GM12878 (cell line): ENCODE results near the gene RPL32. TPM values are rescaled to one million over a fixed set of nuclear protein-coding genes. Genes with fewer than 3 reads are reported as not detected.
A peak's percentile ranks its signal among the peaks of the same experiment; 100 is the strongest.

Experiments
- ATAC-seq: fragments of 200-7000 bp; cut with Tn5 transposase; 3 replicates; pipeline ENCODE4 v1.9.1; 2020; ENCODE audit warnings: mild to moderate bottlenecking, moderate library complexity
- BruUV-seq: library from RNA; stranded (reverse); fragments of 400-500 nt; replicated peaks from 2 replicates; lab custom pipeline; 2021; lab: Mats Ljungman, UMichigan
- CTCF ChIA-PET: fragments of 300-600 bp; sonication (Branson Sonifier 250); formaldehyde crosslinking; extraction: SDS; loops from one replicate; lab custom pipeline; 2021; ENCODE audit warnings: inconsistent platforms; lab: Yijun Ruan, JAX
- POLR2A ChIA-PET: fragments of 350-600 bp; formaldehyde crosslinking; extraction: SDS; loops from one replicate; lab custom pipeline; 2021; ENCODE audit warnings: inconsistent platforms; lab: Charles Lee
- RAD21 ChIA-PET: fragments of 300-600 bp; sonication (Branson Sonifier 250); formaldehyde crosslinking; loops from one replicate; lab custom pipeline; 2023; ENCODE audit warnings: antibody characterized with exemption; ENCODE audit not compliant: unreplicated experiment; lab: Charles Lee
- SMC1A ChIA-PET: fragments of 300-600 bp; sonication (Branson Sonifier 250); formaldehyde crosslinking; loops from one replicate; lab custom pipeline; 2023; ENCODE audit not compliant: unreplicated experiment, uncharacterized antibody; lab: Charles Lee
- DNase-seq: peaks from one replicate; pipeline ENCODE4 v3.0.0-alpha.2; 2011; ENCODE audit warnings: low read depth, low spot score
- FAIRE-seq: peaks from 3 replicates; lab custom pipeline; 2011; peaks lifted over from hg19 to GRCh38; lab: Jason Lieb, UNC
- H2AFZ ChIP-seq: 2 replicates; pipeline ENCODE4 v1.6.0; 2011; ENCODE audit warnings: low read depth, low read length, control low read depth; ENCODE audit not compliant: control insufficient read depth
- H3K27ac ChIP-seq: 2 replicates; pipeline ENCODE4 v1.5.1; 2011; ENCODE audit warnings: control low read depth; ENCODE audit not compliant: control insufficient read depth, insufficient read depth
- H3K27me3 ChIP-seq, 2 experiments: replicated peaks in 1 of 2; 2 replicates each; pipeline versions ENCODE4 v1.6.0 to v1.6.1; 2011; ENCODE audit warnings: low read length in 1 of 2; ENCODE audit not compliant: control insufficient read depth in 2 of 2, insufficient read depth in 2 of 2
- H3K36me3 ChIP-seq, 2 experiments: 2 replicates each; pipeline ENCODE4 v1.5.1; 2011; ENCODE audit warnings: low read length in 1 of 2; ENCODE audit not compliant: control insufficient read depth in 2 of 2, insufficient read depth in 2 of 2
- H3K4me1 ChIP-seq: 2 replicates; pipeline ENCODE4 v1.6.1; 2011; ENCODE audit warnings: mild to moderate bottlenecking, low read length, moderate library complexity, mixed read lengths; ENCODE audit not compliant: control insufficient read depth, insufficient read depth
- H3K4me2 ChIP-seq: 2 replicates; pipeline ENCODE4 v1.6.0; 2011; ENCODE audit warnings: control low read depth; ENCODE audit not compliant: control insufficient read depth, insufficient read depth
- H3K4me3 ChIP-seq: fragments of 200-600 bp; sonication (generic); 2 replicates; pipeline ENCODE4 v1.5.1; 2016
- H3K79me2 ChIP-seq: 2 replicates; pipeline ENCODE4 v1.6.0; 2011; ENCODE audit warnings: low read length; ENCODE audit not compliant: control insufficient read depth, insufficient read depth
- H3K9ac ChIP-seq: 2 replicates; pipeline ENCODE4 v1.8.0; 2011; ENCODE audit warnings: low read length, control low read depth, mixed read lengths; ENCODE audit not compliant: control insufficient read depth, insufficient read depth
- H3K9me3 ChIP-seq: replicated peaks from 3 replicates; pipeline ENCODE4 v1.5.1; 2011; ENCODE audit warnings: mild to moderate bottlenecking, low read length; ENCODE audit not compliant: control insufficient read depth, insufficient read depth
- H4K20me1 ChIP-seq: 2 replicates; pipeline ENCODE4 v1.6.0; 2011; ENCODE audit not compliant: control insufficient read depth, insufficient read depth
- POLR2A ChIP-seq: IDR thresholded peaks from 2 replicates; pipeline ENCODE4 v1.6.1; 2011; ENCODE audit warnings: low read depth, mild to moderate bottlenecking, low read length
- RUNX3 ChIP-seq: IDR thresholded peaks from 2 replicates; pipeline ENCODE4 v1.6.1; 2012; ENCODE audit warnings: low read length, inconsistent platforms
- SIN3A ChIP-seq: IDR thresholded peaks from 2 replicates; pipeline ENCODE4 v1.6.1; 2012; ENCODE audit warnings: low read depth, low read length, improper control_type of control experiment
- SMARCA5 ChIP-seq: fragments of 450-650 bp; IDR thresholded peaks from 2 replicates; pipeline ENCODE4 v1.6.1; 2017; ENCODE audit warnings: mild to moderate bottlenecking
- SRF ChIP-seq, 2 experiments: IDR thresholded peaks; 2 replicates each; pipeline ENCODE4 v1.6.1; 2011; ENCODE audit warnings: low read depth in 2 of 2, low read length in 2 of 2, mild to moderate bottlenecking in 1 of 2, moderate library complexity in 1 of 2
- YY1 ChIP-seq: IDR thresholded peaks from 2 replicates; pipeline ENCODE4 v1.6.1; 2011; ENCODE audit warnings: low read depth, mild to moderate bottlenecking, low read length
- WGBS: methylation state at CpG from one replicate; pipeline ENCODE4 v1.1.6; 2016; ENCODE audit warnings: low lambda C conversion rate; ENCODE audit not compliant: insufficient replicate concordance, insufficient coverage; ENCODE audit errors: missing lambda C conversion rate; 5-methylcytosine and 5-hydroxymethylcytosine counted together
- in situ Hi-C: fragments of 300-500 bp; cut with MboI; formaldehyde crosslinking; loops from 9 replicates; pipeline ENCODE4 v1.14.3; 2018; ENCODE audit warnings: mixed read lengths
- intact Hi-C: fragments of 100-400 bp; cut with micrococcal nuclease; formaldehyde crosslinking; loops from one replicate; pipeline ENCODE4 v1.14.2; 2022; ENCODE audit not compliant: unreplicated experiment
- polyA plus RNA-seq, 11 experiments: library from polyadenylated mRNA; depleted of rRNA in 4 of 11; unstranded in 6 of 11; stranded (reverse) in 5 of 11; fragments of >200 nt; fragmentation: Nextera tagmentation in 4 of 11; fragmentation: Illumina TruSeq in 1 of 11; extraction: Ambion mirVana in 4 of 11; extraction: Trizol in 1 of 11; gene quantifications; 1 replicate in 1 of 11; 2 replicates in 10 of 11; pipeline versions ENCODE4 v1.2.1 to v1.2.3, GENCODE V29; 2011 to 2016; ENCODE audit warnings: inconsistent platforms in 2 of 11, missing spikeins in 2 of 11, low read depth in 1 of 11
- total RNA-seq, 4 experiments: library from RNA; depleted of rRNA in 3 of 4; stranded (reverse); fragments of >200 nt in 3 of 4; fragmentation: Illumina TruSeq in 1 of 4; extraction: Trizol in 1 of 4; gene quantifications; 2 replicates each; pipeline versions ENCODE4 v1.2.1 to v1.2.3, GENCODE V29; 2013 to 2021

Gene RPL32
- total and polyA plus RNA-seq, 10 of the 15 experiments (the other 5 are each of a cell fraction or from before 2014, with no cell fraction given): 1,533 to 5,147 (median 3,350) TPM

GRCh38 chr3:12884790-12885582 lies 43.6 kb upstream of the RPL32 start:
- 0 out of 2 replicates have a peak overlapping the region, but pooled peaks have one; percentile 11 for H3K4me3 ChIP-seq
- POLR2A ChIA-PET: interaction anchor here (1.6 kb wide), 1 partner anchor 9 kb away, joined by 3 read pairs; no protein-coding TSS in a partner anchor
- peak overlapping the region; percentile 90 for H3K4me2 ChIP-seq
- BruUV-seq: no TSS peak
- RAD21 ChIA-PET: interaction anchor here (0.8 to 2.2 kb wide), 2 partner anchors 14 to 17 kb away, joined by 5 to 6 read pairs; no protein-coding TSS in a partner anchor
- FAIRE-seq: no peak
- CTCF ChIA-PET: interaction anchor here (1.1 to 14.3 kb wide), 5 partner anchors 11 to 99 kb away, joined by 3 to 271 read pairs (median 6); partner anchors contain the start of gene RPL32
- H2AFZ ChIP-seq: peak overlapping the region; percentile 71
- in situ Hi-C loops: no loop called here
- H3K27ac ChIP-seq: peak overlapping the region; percentile 75
- H3K9ac ChIP-seq: 0 out of 2 replicates have a peak overlapping the region, but pooled peaks have one; percentile 45
- TF ChIP-seq POLR2A (peak; percentile 46; the same call in 1 of the 2 replicates), YY1 (0 out of 2 replicates have a peak, but pooled peaks have one; percentile 28), SIN3A (no peak), SMARCA5 (no peak), SRF (IDR thresholded peaks at IDR 0.05; ENCODE audit: low read depth in 2 of 2, low read length in 2 of 2) (0 out of 4 replicates have a peak, but pooled peaks of 1 of the 2 experiments have one; percentile 28), RUNX3 (peak; percentile 27; the same call in 1 of the 2 replicates)
- H3K36me3 ChIP-seq: no peaks in the 10 kb centered on the region
- no peaks in the 10 kb centered on the region; the same call in 2 of the 3 replicates for H3K9me3 ChIP-seq
- intact Hi-C loops: no loop called here
- H3K27me3 ChIP-seq: no peaks in the 10 kb centered on the region
- no peak for DNase-seq
- peak; percentile 50 for ATAC-seq
- H4K20me1 ChIP-seq: no peaks in the 10 kb centered on the region
- H3K79me2 ChIP-seq: no peaks in the 10 kb centered on the region
- peaks cover 50% of the 10 kb centered on the region for H3K4me1 ChIP-seq
- SMC1A ChIA-PET: interaction anchor here (1.1 to 8.4 kb wide), 2 partner anchors 12 to 17 kb away, joined by 3 to 103 read pairs; no protein-coding TSS in a partner anchor
- 19% methylated on average over 20 of the region's 20 CpGs for WGBS
